HG02885 (cell line): Measurements from ENCODE around the gene LRRC59.
"Not testable (repeated sequence)": the region's sequence is repeated elsewhere in the genome, so short reads cannot be mapped to it uniquely, and the experiment has no call there.

Experiments used
- ATAC-seq: cut with Tn5 transposase; IDR thresholded peaks from one replicate; pipeline ENCODE4 v1.9.1; 2021; ENCODE audit warnings: mild to moderate bottlenecking; ENCODE audit not compliant: unreplicated experiment, poor library complexity

The LRRC59 gene

GRCh38 chr17:50348522-50349242 is 48.6 kb downstream of the LRRC59 start:
- ATAC-seq, result no peak

DNA sequence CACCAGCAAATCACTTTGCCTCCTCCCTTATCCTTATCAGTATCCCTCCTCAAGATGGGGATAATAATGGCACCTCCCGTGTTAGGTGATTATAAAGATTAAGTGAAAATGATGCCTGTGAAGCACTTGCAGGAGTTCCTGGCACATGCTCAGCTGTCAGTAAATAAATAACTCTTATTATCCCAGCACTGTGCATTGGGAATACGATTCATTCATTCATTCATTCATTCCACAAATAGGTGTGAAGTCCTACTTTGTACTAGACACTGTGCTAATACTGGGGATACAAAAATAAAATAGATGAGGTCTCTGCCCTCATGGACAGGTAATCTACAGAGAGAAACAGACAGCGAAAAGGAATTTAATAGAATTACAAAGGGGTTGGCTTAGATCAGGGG is 49.4 kb downstream of the LRRC59 start:
- ATAC-seq, result no peak

DNA sequence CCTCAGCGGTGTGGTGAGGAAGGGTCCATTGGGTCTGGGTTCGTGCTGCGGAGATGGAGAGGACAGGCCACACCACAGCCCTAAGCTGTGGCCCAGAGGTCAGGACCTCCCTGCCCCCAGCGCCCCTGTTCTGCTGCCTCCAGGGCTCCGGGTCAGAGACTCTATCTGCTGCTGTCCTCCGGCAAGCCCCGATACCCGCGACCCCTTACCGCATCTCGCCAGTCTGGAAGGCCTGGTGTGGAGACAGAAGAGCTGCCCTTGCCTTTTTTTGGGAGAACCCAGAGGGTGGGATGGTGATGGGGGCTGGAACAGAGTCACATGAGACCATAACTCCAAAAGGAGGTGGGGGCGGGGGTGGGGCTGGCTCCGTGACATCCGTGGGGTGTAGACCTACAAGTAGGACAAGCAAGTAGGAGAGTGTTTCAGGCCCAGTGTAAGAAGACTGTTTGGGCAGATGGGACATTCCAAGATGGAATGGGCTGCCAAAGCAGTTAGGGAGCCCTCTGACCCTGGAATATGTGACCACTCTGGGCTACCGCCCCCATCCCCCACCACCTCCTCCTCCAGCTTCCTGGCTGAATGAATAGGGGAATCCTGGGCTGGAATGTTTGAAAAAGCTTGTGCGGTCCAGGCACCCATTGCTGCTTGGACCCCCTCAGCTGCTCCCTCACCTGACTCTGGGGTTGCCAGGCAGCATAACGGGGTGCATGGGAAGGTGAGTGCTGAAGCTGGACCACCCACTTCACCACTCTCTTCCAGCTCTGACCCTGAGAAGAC is 50.0 kb downstream of the LRRC59 start:
- no peak for ATAC-seq

DNA sequence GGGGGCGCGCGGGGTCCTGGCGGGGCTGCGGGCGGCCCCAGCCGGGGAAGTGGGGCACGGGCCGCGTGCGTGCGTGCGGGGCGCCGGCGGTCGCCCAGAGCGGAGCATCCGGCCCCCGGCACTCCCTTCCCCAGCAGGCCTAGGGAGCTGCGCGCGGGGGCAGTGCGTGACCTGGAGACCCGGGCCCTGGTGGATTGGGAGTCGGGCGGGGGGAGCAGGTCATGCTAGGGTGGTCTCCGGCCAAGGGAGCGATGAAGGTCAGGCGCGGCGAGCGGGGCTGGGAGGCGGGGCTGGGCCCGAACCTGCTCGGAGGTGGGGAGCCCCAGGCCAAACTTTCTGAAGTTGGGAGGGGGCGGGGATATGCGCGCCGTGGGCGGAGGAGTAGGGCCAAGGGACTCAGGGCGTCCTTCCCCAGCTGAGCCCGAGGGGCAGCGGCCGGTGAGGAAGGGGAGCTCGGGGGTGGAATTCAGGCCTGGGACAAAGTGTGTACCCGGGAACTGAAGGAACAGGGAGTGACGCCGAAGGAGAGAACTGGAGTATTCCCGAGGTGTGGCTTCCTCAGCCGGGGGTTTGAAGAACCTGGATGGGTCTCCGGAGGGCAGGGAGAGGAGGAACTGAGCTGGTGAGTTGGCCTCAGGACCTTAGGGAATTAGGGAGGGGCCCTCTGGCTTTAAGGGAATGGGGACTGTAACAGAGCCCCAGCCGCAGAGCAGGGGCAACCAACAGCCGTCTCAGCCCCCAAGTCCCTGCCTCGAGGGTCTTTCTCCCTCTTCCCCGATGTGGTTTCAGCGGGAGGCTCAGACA is 50.8 kb downstream of the LRRC59 start:
- ATAC-seq, result peak; percentile 49

GRCh38 chr17:50345432-50346312 is 51.7 kb downstream of the LRRC59 start, which contains the start of gene XYLT2:
XYLT2 (plus strand) TSS chr17:50346126; CDS start chr17:50346141, 15 bp downstream.
- peak; percentile 85 for ATAC-seq

DNA sequence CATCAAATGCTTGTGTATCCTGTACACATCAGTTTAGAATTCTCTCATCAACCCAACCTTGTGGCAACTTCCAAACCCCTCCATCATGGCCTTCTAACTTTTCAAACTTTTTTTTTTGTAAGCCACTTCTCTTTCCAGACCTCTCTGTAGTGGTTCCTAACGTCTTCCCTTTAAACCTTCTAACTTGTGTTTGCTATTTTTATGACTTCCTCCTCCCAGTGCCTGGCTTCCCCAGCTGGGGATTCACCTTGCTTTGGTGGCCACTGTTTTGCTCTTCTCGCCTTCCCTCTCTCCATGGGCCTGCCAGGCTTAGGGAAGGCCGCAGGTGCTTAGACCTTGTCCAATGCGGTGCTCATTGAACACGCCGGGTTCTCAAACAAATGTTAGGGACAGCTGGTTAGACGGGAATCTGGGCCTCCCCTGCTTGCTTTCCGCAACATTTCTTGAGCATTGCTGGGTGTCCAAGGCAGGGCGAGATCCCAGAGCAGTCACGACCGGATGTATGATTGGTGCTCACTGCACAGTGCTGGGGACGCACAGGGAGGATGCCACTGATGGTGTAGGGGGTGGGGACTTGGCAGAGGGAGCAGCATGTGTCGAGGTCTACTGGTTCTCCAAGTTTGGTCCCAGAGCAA is 52.5 kb downstream of the LRRC59 start:
- no peak for ATAC-seq

DNA sequence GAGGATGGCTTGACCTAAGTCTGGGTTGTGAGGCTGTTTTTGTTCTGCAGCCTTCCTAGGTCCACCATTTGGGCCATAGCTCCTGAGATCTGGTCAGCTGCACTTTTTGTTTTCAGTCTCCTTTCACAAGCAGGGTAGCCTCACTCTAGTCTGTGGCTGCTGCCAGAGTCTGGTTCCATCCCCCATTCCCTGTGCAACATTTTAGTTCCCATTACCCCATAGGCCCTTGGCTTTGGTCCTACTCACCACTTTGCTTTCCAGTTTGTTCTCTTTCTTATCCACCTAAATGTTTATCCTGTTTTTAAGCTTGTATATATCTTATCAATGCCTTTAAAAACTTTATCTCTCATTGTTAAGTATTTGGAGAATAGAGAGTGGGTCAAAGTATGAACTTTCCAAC is 57.9 kb downstream of the LRRC59 start:
- no peak for ATAC-seq

GRCh38 chr17:50338645-50339044 is 58.7 kb downstream of the LRRC59 start:
- ATAC-seq, result no peak

- no peak for ATAC-seq
Measured at GRCh38 chr17:50337956-50338355, 59.4 kb downstream of the LRRC59 start.

DNA sequence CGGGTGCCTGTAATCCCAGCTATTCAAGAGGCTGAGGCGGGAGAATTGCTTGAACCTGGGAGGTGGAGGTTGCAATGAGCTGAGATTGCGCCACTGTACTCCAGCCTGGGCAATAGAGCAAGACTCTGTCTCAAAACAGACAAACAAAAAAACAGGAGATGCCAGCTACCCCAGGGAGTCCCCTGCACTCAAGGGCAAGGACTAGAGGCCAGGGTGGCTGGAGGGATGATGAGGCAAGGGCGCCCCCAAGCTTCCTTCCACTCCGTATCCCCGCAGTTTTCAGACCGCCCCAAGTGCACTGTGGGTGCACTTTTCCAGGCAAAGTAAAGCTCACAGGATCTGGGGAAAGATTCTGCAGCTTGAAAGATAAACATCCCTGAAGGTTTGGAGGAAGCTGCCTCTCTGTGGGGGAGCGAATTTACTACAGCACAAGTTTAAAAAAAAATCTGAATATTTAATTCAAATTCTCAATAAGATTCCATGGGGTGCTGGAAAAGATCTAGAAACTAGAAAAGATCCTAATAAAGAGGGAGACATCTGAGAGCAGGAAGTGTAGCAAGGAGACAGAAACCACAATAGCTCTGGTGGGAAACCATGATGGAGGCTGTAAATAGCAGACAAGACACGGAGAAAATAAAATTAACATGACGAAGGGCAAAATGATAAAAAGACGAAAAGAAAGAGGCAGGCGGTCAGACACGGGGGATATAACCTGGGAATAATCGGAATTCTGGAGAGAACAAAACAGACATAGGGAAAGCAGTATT is 63.8 kb downstream of the LRRC59 start:
- ATAC-seq, result not testable (repeated sequence)

- no peak for ATAC-seq
Measured at GRCh38 chr17:50332196-50332595, 65.1 kb downstream of the LRRC59 start.
